Activated CD4-positive, alpha-beta T cell treated with anti-CD3 and anti-CD28 coated beads, Interleukin-2, amount 10 ng/mL, durations not matched to agents 7 days and 5 days (primary cell): ENCODE data around the gene DEXI. TPM values are rescaled to one million over a fixed set of nuclear protein-coding genes. Genes with fewer than 3 reads are reported as not detected.

Source experiments
- CTCF ChIA-PET: fragments of 350-600 bp; sonication (Branson Sonifier 250); formaldehyde crosslinking; loops from one replicate; lab custom pipeline; 2021; ENCODE audit warnings: antibody characterized with exemption; lab: Charles Lee
- POLR2A ChIA-PET: fragments of 350-600 bp; sonication (Branson Sonifier 250); formaldehyde crosslinking; loops from one replicate; lab custom pipeline; 2021; ENCODE audit warnings: antibody characterized with exemption; lab: Charles Lee
- DNase-seq: peaks from one replicate; pipeline ENCODE4 v3.0.0-alpha.2; 2020
- H3K27ac Mint-ChIP-seq: one replicate; pipeline ENCODE4 v1.8.0; 2021; ENCODE audit warnings: mild to moderate bottlenecking, moderate library complexity, mixed read lengths
- H3K27me3 Mint-ChIP-seq: one replicate; pipeline ENCODE4 v1.8.0; 2021; ENCODE audit warnings: mixed read lengths
- H3K36me3 Mint-ChIP-seq: one replicate; pipeline ENCODE4 v1.8.0; 2021; ENCODE audit warnings: low read depth, mixed read lengths
- H3K4me1 Mint-ChIP-seq: one replicate; pipeline ENCODE4 v1.8.0; 2021; ENCODE audit warnings: mixed read lengths
- H3K4me3 Mint-ChIP-seq: one replicate; pipeline ENCODE4 v1.8.0; 2021; ENCODE audit warnings: mild to moderate bottlenecking, moderate library complexity, mixed read lengths
- H3K9me3 Mint-ChIP-seq: one replicate; pipeline ENCODE4 v1.8.0; 2021; ENCODE audit warnings: mixed read lengths
- total RNA-seq, 2 experiments: library from RNA; stranded (reverse); gene quantifications; one replicate each; pipeline ENCODE4 v1.2.3, GENCODE V29; 2021

Gene DEXI
- total RNA-seq, 2 experiments from 2014 or later: 29.2 to 36.9 TPM

- peak; percentile 58 for DNase-seq
- CTCF ChIA-PET: interaction anchor here (0.9 to 1.2 kb wide), 4 partner anchors 8 to 24 kb away, joined by 3 read pairs; no protein-coding TSS in a partner anchor
- Mint-ChIP-seq H3K36me3 (peaks cover 28% of the 10 kb centered on the region), H3K4me1 (peaks cover 4% of the 10 kb centered on the region), H3K4me3 (no peak overlapping the region), H3K9me3 (no peaks in the 10 kb centered on the region), H3K27me3 (no peaks in the 10 kb centered on the region), H3K27ac (no peak overlapping the region)
- POLR2A ChIA-PET: no interaction called here
Measured at GRCh38 chr16:10895053-10895946, 47.0 kb downstream of the DEXI start.

GRCh38 chr16:10892782-10893318, 49.4 kb downstream of the DEXI start:
- H3K9me3 Mint-ChIP-seq: no peaks in the 10 kb centered on the region
- DNase-seq: no peak
- ChIA-PET POLR2A (no interaction called here), CTCF (interaction anchor here (1.0 to 1.6 kb wide), 5 partner anchors 9 to 130 kb away, joined by 3 to 6 read pairs (median 4); no protein-coding TSS in a partner anchor)
- H3K4me3 Mint-ChIP-seq: no peak overlapping the region
- peaks cover 10% of the 10 kb centered on the region for H3K36me3 Mint-ChIP-seq
- no peak overlapping the region for H3K27ac Mint-ChIP-seq
- H3K4me1 Mint-ChIP-seq: peaks cover 4% of the 10 kb centered on the region
- H3K27me3 Mint-ChIP-seq: peaks cover 8% of the 10 kb centered on the region

GRCh38 chr16:10889855-10890254, 52.4 kb downstream of the DEXI start:
- Mint-ChIP-seq H3K9me3 (no peaks in the 10 kb centered on the region), H3K4me3 (no peak overlapping the region), H3K4me1 (peaks cover 18% of the 10 kb centered on the region), H3K36me3 (peaks cover 10% of the 10 kb centered on the region), H3K27ac (no peak overlapping the region), H3K27me3 (peaks cover 17% of the 10 kb centered on the region)
- POLR2A ChIA-PET: no interaction called here
- DNase-seq: no peak
- CTCF ChIA-PET: interaction anchor here (1.1 to 2.2 kb wide), 3 partner anchors 12 to 29 kb away, joined by 3 to 11 read pairs (median 6); no protein-coding TSS in a partner anchor

- Mint-ChIP-seq H3K4me3 (no peak overlapping the region), H3K36me3 (peaks cover 19% of the 10 kb centered on the region), H3K4me1 (peaks cover 27% of the 10 kb centered on the region), H3K27ac (no peak overlapping the region), H3K9me3 (no peaks in the 10 kb centered on the region), H3K27me3 (peaks cover 25% of the 10 kb centered on the region)
- ChIA-PET CTCF (interaction anchor here (0.6 to 2.2 kb wide), 3 partner anchors 10 to 741 kb away, joined by 3 to 11 read pairs (median 3); no protein-coding TSS in a partner anchor), POLR2A (no interaction called here)
- no peak for DNase-seq
Measured at GRCh38 chr16:10888320-10888937, 53.8 kb downstream of the DEXI start.

- no peak for DNase-seq
- ChIA-PET POLR2A (no interaction called here), CTCF (interaction anchor here (0.5 kb wide), 1 partner anchor 89 kb away, joined by 4 read pairs; no protein-coding TSS in a partner anchor)
Measured at GRCh38 chr16:10885246-10885645, 57.0 kb downstream of the DEXI start.

GRCh38 chr16:10883004-10883403, 59.3 kb downstream of the DEXI start:
- Mint-ChIP-seq H3K9me3 (no peaks in the 10 kb centered on the region), H3K4me3 (no peak overlapping the region), H3K27ac (no peak overlapping the region), H3K27me3 (peaks cover 27% of the 10 kb centered on the region), H3K36me3 (peaks cover 28% of the 10 kb centered on the region), H3K4me1 (peaks cover 61% of the 10 kb centered on the region)
- POLR2A ChIA-PET: no interaction called here
- CTCF ChIA-PET: interaction anchor here (1.4 kb wide), 1 partner anchor 35 kb away, joined by 3 read pairs; no protein-coding TSS in a partner anchor
- DNase-seq: no peak

More at GRCh38 chr16:10885246-10885645, 57.0 kb downstream of the DEXI start:
- Mint-ChIP-seq H3K4me3 (no peak overlapping the region), H3K36me3 (peaks cover 25% of the 10 kb centered on the region), H3K27ac (no peak overlapping the region), H3K9me3 (no peaks in the 10 kb centered on the region), H3K27me3 (peaks cover 30% of the 10 kb centered on the region), H3K4me1 (peaks cover 45% of the 10 kb centered on the region)

GRCh38 chr16:10881479-10882030, 60.7 kb downstream of the DEXI start:
- peaks cover 70% of the 10 kb centered on the region for H3K4me1 Mint-ChIP-seq
- peaks cover 19% of the 10 kb centered on the region for H3K27me3 Mint-ChIP-seq
- H3K27ac Mint-ChIP-seq: peak overlapping the region; percentile 68
- H3K9me3 Mint-ChIP-seq: no peaks in the 10 kb centered on the region
- ChIA-PET POLR2A (no interaction called here), CTCF (interaction anchor here (0.6 kb wide), 1 partner anchor 728 kb away, joined by 4 read pairs; no protein-coding TSS in a partner anchor)
- H3K36me3 Mint-ChIP-seq: peaks cover 22% of the 10 kb centered on the region
- DNase-seq: peak; percentile 17
- peak overlapping the region; percentile 84 for H3K4me3 Mint-ChIP-seq

- POLR2A ChIA-PET: no interaction called here
- H3K4me1 Mint-ChIP-seq: peaks cover 73% of the 10 kb centered on the region
- H3K36me3 Mint-ChIP-seq: peaks cover 20% of the 10 kb centered on the region
- no peaks in the 10 kb centered on the region for H3K9me3 Mint-ChIP-seq
- H3K27me3 Mint-ChIP-seq: peaks cover 21% of the 10 kb centered on the region
- DNase-seq: no peak
- peak overlapping the region; percentile 84 for H3K4me3 Mint-ChIP-seq
- H3K27ac Mint-ChIP-seq: peak overlapping the region; percentile 68
- CTCF ChIA-PET: interaction anchor here (0.6 kb wide), 1 partner anchor 728 kb away, joined by 4 read pairs; no protein-coding TSS in a partner anchor
Measured at GRCh38 chr16:10880594-10881452, 61.4 kb downstream of the DEXI start.

- POLR2A ChIA-PET: interaction anchor here (0.5 kb wide), 1 partner anchor 12 kb away, joined by 3 read pairs; no protein-coding TSS in a partner anchor
- no peak for DNase-seq
- Mint-ChIP-seq H3K36me3 (peaks cover 18% of the 10 kb centered on the region), H3K9me3 (no peaks in the 10 kb centered on the region), H3K27ac (peak overlapping the region; percentile 43), H3K27me3 (peaks cover 24% of the 10 kb centered on the region), H3K4me3 (peak overlapping the region; percentile 84), H3K4me1 (peaks cover 74% of the 10 kb centered on the region)
- CTCF ChIA-PET: interaction anchor here (1.0 to 1.9 kb wide), 6 partner anchors 9 to 834 kb away, joined by 3 to 5 read pairs (median 3); no protein-coding TSS in a partner anchor
Measured at GRCh38 chr16:10879681-10880589, 62.3 kb downstream of the DEXI start.
